Stimulated activated naive CD4-positive, alpha-beta T cell (primary cell): ENCODE results near the gene PNISR.
"Not testable (repeated sequence)": the region's sequence is repeated elsewhere in the genome, so short reads cannot be mapped to it uniquely, and the experiment has no call there.

Experiments
- DNase-seq, 6 experiments: peaks; one replicate each; lab custom pipeline; 2025; lab: John Stamatoyannopoulos, UW

PNISR gene

GRCh38 chr6:99424761-99425646, at the start of gene PNISR:
Gene PNISR, minus strand, starts transcription at chr6:99425308. Its CDS starts 10,649 bp downstream, at chr6:99414659.
- DNase-seq: peak; percentile 83 to 97 (median 90)

GRCh38 chr6:99473730-99474129, 48.6 kb upstream of the PNISR start:
- no peak for DNase-seq

- no peak for DNase-seq
Measured at GRCh38 chr6:99471638-99472037, 46.5 kb upstream of the PNISR start.

- DNase-seq: peak in 2 of 6 experiments; percentile 20 to 47
Measured at GRCh38 chr6:99467509-99468106, 42.5 kb upstream of the PNISR start.

GRCh38 chr6:99459133-99459532, 34.0 kb upstream of the PNISR start:
- not testable (repeated sequence) for DNase-seq

GRCh38 chr6:99458319-99458718, 33.2 kb upstream of the PNISR start:
- DNase-seq: no peak

GRCh38 chr6:99446076-99446475, 21.0 kb upstream of the PNISR start:
- DNase-seq: no peak

- DNase-seq: peak in 1 of 6 experiments; percentile 26
Measured at GRCh38 chr6:99434702-99435530, 9.8 kb upstream of the PNISR start.

GRCh38 chr6:99432877-99433276, 7.8 kb upstream of the PNISR start:
- no peak for DNase-seq

GRCh38 chr6:99431901-99432300, 6.8 kb upstream of the PNISR start:
- no peak for DNase-seq

- no peak for DNase-seq
Measured at GRCh38 chr6:99427988-99428387, 2.9 kb upstream of the PNISR start.

GRCh38 chr6:99426451-99426757, 1.3 kb upstream of the PNISR start:
- no peak for DNase-seq

GRCh38 chr6:99425647-99426450, 741 bp upstream of the PNISR start:
- DNase-seq: peak in 4 of 6 experiments; percentile 18 to 59 (median 56)

GRCh38 chr6:99424022-99424421, 1.1 kb downstream of the PNISR start:
- no peak for DNase-seq

GRCh38 chr6:99422912-99423311, 2.2 kb downstream of the PNISR start:
- DNase-seq: no peak

GRCh38 chr6:99416892-99417767, 8.0 kb downstream of the PNISR start:
- no peak for DNase-seq

- no peak for DNase-seq
Measured at GRCh38 chr6:99416226-99416625, 8.9 kb downstream of the PNISR start.

- no peak for DNase-seq
Measured at GRCh38 chr6:99415446-99415845, 9.7 kb downstream of the PNISR start.

- no peak for DNase-seq
Measured at GRCh38 chr6:99412065-99412464, 13.0 kb downstream of the PNISR start.

- DNase-seq: no peak
Measured at GRCh38 chr6:99409672-99410071, 15.4 kb downstream of the PNISR start.

- no peak for DNase-seq
Measured at GRCh38 chr6:99407076-99407475, 18.0 kb downstream of the PNISR start.
